PC-9 (cell line): ENCODE results near the gene CCR4. TPM values are rescaled to one million over a fixed set of nuclear protein-coding genes. Genes with fewer than 3 reads are reported as not detected.
"Not testable (repeated sequence)": the region's sequence is repeated elsewhere in the genome, so short reads cannot be mapped to it uniquely, and the experiment has no call there.

ENCODE experiments used
- BruUV-seq: library from RNA; stranded (reverse); fragments of 400-500 nt; replicated peaks from 2 replicates; lab custom pipeline; 2021; lab: Mats Ljungman, UMichigan
- CTCF ChIA-PET: fragments of 300-600 bp; sonication (Branson Sonifier 250); formaldehyde crosslinking; loops from one replicate; lab custom pipeline; 2022; ENCODE audit warnings: antibody characterized with exemption; lab: Charles Lee
- POLR2A ChIA-PET: fragments of 300-600 bp; sonication (Branson Sonifier 250); formaldehyde crosslinking; loops from one replicate; lab custom pipeline; 2022; ENCODE audit warnings: antibody characterized with exemption; ENCODE audit not compliant: unreplicated experiment; lab: Charles Lee
- DNase-seq, 2 experiments: peaks; one replicate each; pipeline versions ENCODE4 v3.0.0 to v3.0.0-alpha.2; 2015 to 2022; ENCODE audit warnings: mixed read lengths in 1 of 2
- H2AFZ ChIP-seq: fragments of 200-600 bp; sonication (generic); 2 replicates; pipeline ENCODE4 v1.8.1; 2017; ENCODE audit warnings: antibody characterized with exemption
- H3F3A ChIP-seq: fragments of 200-600 bp; sonication (generic); 2 replicates; pipeline ENCODE4 v1.8.1; 2017; ENCODE audit warnings: antibody characterized with exemption, mild to moderate bottlenecking, low read depth; ENCODE audit not compliant: insufficient read depth
- H3K27ac ChIP-seq: fragments of 200-600 bp; sonication (generic); 2 replicates; pipeline ENCODE4 v1.6.1; 2016; ENCODE audit warnings: mixed run types
- H3K27me3 ChIP-seq: fragments of 200-600 bp; sonication (generic); 2 replicates; pipeline ENCODE4 v1.6.1; 2016; ENCODE audit warnings: low read depth, mixed run types; ENCODE audit not compliant: insufficient read depth
- H3K36me3 ChIP-seq: fragments of 200-600 bp; sonication (generic); 2 replicates; pipeline ENCODE4 v1.6.1; 2016; ENCODE audit warnings: low read depth, mixed run types
- H3K4me1 ChIP-seq: fragments of 200-600 bp; sonication (generic); replicated peaks from 2 replicates; pipeline ENCODE4 v1.6.1; 2016; ENCODE audit warnings: mixed run types; ENCODE audit not compliant: insufficient read depth
- H3K4me2 ChIP-seq: fragments of 200-600 bp; sonication (generic); 2 replicates; pipeline ENCODE4 v1.6.1; 2017; ENCODE audit warnings: mixed run types
- H3K4me3 ChIP-seq: fragments of 200-600 bp; sonication (generic); 2 replicates; pipeline ENCODE4 v1.6.1; 2016; ENCODE audit warnings: mixed run types
- H3K79me2 ChIP-seq: fragments of 200-600 bp; sonication (generic); 2 replicates; pipeline ENCODE4 v1.6.1; 2017; ENCODE audit warnings: low read depth, mixed run types
- H3K9me2 ChIP-seq: fragments of 200-600 bp; sonication (generic); 2 replicates; pipeline ENCODE4 v1.8.1; 2017; ENCODE audit warnings: mild to moderate bottlenecking; ENCODE audit not compliant: insufficient read depth
- H3K9me3 ChIP-seq: fragments of 200-600 bp; sonication (generic); 2 replicates; pipeline ENCODE4 v1.8.1; 2016; ENCODE audit warnings: low read depth; ENCODE audit not compliant: insufficient read depth
- H4K20me1 ChIP-seq: fragments of 200-600 bp; sonication (generic); 2 replicates; pipeline ENCODE4 v1.8.1; 2017; ENCODE audit not compliant: insufficient read depth
- CTCF ChIP-seq: fragments of 200-600 bp; sonication (generic); conservative IDR thresholded peaks from 2 replicates; pipeline ENCODE4 v1.6.1; 2017; ENCODE audit warnings: mixed run types, antibody characterized with exemption, mild to moderate bottlenecking, moderate library complexity
- EZH2 ChIP-seq: fragments of 200-600 bp; sonication (generic); IDR thresholded peaks from 2 replicates; pipeline ENCODE4 v1.8.0; 2017; ENCODE audit warnings: antibody characterized with exemption, low read depth
- intact Hi-C: fragments of 100-400 bp; cut with micrococcal nuclease; formaldehyde crosslinking; loops from one replicate; pipeline ENCODE4 v1.10.0; 2022; ENCODE audit not compliant: unreplicated experiment
- total RNA-seq: library from RNA; stranded (reverse); gene quantifications from 2 replicates; pipeline ENCODE4 v1.2.3, GENCODE V29; 2021

CCR4 gene
- total RNA-seq, 1 experiment from 2014 or later = not detected

- no TSS peak for BruUV-seq
Observed at GRCh38 chr3:32969656-32970055, 18.2 kb downstream of the CCR4 start.

GRCh38 chr3:32971291-32971690 is 19.8 kb downstream of the CCR4 start:
- H3K9me2 ChIP-seq, H4K20me1 ChIP-seq, BruUV-seq, H3K4me3 ChIP-seq, intact Hi-C loops, POLR2A ChIA-PET, H3K4me1 ChIP-seq, H3F3A ChIP-seq, H2AFZ ChIP-seq, DNase-seq, H3K9me3 ChIP-seq, H3K27me3 ChIP-seq, H3K4me2 ChIP-seq, H3K36me3 ChIP-seq, H3K79me2 ChIP-seq, CTCF ChIA-PET, H3K27ac ChIP-seq: not testable (repeated sequence)

More at GRCh38 chr3:32969656-32970055, 18.2 kb downstream of the CCR4 start:
- no peaks in the 10 kb centered on the region for H4K20me1 ChIP-seq
- H3K27me3 ChIP-seq = no peaks in the 10 kb centered on the region
- no peaks in the 10 kb centered on the region for H3K9me3 ChIP-seq
- H3K4me2 ChIP-seq = no peak overlapping the region
- H3F3A ChIP-seq = no peaks in the 10 kb centered on the region
- no peaks in the 10 kb centered on the region for H3K36me3 ChIP-seq
- no peaks in the 10 kb centered on the region for H3K79me2 ChIP-seq
- H3K4me1 ChIP-seq = no peaks in the 10 kb centered on the region; the same call in 1 of the 2 replicates
- ChIA-PET POLR2A (no interaction called here), CTCF (no interaction called here)
- intact Hi-C loops = no loop called here
- H3K4me3 ChIP-seq = no peak overlapping the region
- H3K27ac ChIP-seq = no peak overlapping the region
- TF ChIP-seq CTCF (no peak), EZH2 (no peak)
- peak in 1 of 2 experiments; percentile 42 for DNase-seq
- no peak overlapping the region for H2AFZ ChIP-seq
- no peaks in the 10 kb centered on the region for H3K9me2 ChIP-seq

- Histone ChIP-seq H3K4me2 (no peak overlapping the region), H4K20me1 (no peaks in the 10 kb centered on the region), H3K27ac (no peak overlapping the region), H3K36me3 (no peaks in the 10 kb centered on the region), H3K27me3 (no peaks in the 10 kb centered on the region), H3F3A (no peaks in the 10 kb centered on the region), H3K9me3 (no peaks in the 10 kb centered on the region), H3K79me2 (no peaks in the 10 kb centered on the region), H3K4me3 (no peak overlapping the region), H3K4me1 (no peaks in the 10 kb centered on the region; the same call in 1 of the 2 replicates), H2AFZ (no peak overlapping the region), H3K9me2 (no peaks in the 10 kb centered on the region)
- intact Hi-C loops = no loop called here
- TF ChIP-seq CTCF (no peak), EZH2 (no peak)
- ChIA-PET CTCF (no interaction called here), POLR2A (no interaction called here)
- no TSS peak for BruUV-seq
- no peak for DNase-seq
Observed at GRCh38 chr3:32972482-32973146, 21.2 kb downstream of the CCR4 start.

GRCh38 chr3:32973982-32974381 is 22.5 kb downstream of the CCR4 start:
- Histone ChIP-seq H3K9me2 (no peaks in the 10 kb centered on the region), H3K36me3 (no peaks in the 10 kb centered on the region), H3K27me3 (no peaks in the 10 kb centered on the region), H3K4me3 (no peak overlapping the region), H3K4me2 (no peak overlapping the region), H3K4me1 (no peaks in the 10 kb centered on the region; the same call in 1 of the 2 replicates), H3K9me3 (no peaks in the 10 kb centered on the region), H3K79me2 (no peaks in the 10 kb centered on the region), H4K20me1 (no peaks in the 10 kb centered on the region), H2AFZ (no peak overlapping the region), H3F3A (no peaks in the 10 kb centered on the region), H3K27ac (no peak overlapping the region)
- no peak for DNase-seq
- no TSS peak for BruUV-seq
- CTCF ChIA-PET = no interaction called here
- POLR2A ChIA-PET = no interaction called here
- TF ChIP-seq CTCF (no peak), EZH2 (no peak)
- intact Hi-C loops = no loop called here
